CD4-positive, alpha-beta T cell treated with Interleukin-15 for 1 hour (primary cell): ENCODE measurements around the gene SLC34A3.
"Not testable (repeated sequence)": the region's sequence is repeated elsewhere in the genome, so short reads cannot be mapped to it uniquely, and the experiment has no call there.

Experiments used
- DNase-seq: peaks from one replicate; pipeline ENCODE4 v3.0.0-alpha.2; 2020

The SLC34A3 gene

GRCh38 chr9:137243626-137244485, 13.2 kb downstream of the SLC34A3 start:
- DNase-seq: no peak

DNA sequence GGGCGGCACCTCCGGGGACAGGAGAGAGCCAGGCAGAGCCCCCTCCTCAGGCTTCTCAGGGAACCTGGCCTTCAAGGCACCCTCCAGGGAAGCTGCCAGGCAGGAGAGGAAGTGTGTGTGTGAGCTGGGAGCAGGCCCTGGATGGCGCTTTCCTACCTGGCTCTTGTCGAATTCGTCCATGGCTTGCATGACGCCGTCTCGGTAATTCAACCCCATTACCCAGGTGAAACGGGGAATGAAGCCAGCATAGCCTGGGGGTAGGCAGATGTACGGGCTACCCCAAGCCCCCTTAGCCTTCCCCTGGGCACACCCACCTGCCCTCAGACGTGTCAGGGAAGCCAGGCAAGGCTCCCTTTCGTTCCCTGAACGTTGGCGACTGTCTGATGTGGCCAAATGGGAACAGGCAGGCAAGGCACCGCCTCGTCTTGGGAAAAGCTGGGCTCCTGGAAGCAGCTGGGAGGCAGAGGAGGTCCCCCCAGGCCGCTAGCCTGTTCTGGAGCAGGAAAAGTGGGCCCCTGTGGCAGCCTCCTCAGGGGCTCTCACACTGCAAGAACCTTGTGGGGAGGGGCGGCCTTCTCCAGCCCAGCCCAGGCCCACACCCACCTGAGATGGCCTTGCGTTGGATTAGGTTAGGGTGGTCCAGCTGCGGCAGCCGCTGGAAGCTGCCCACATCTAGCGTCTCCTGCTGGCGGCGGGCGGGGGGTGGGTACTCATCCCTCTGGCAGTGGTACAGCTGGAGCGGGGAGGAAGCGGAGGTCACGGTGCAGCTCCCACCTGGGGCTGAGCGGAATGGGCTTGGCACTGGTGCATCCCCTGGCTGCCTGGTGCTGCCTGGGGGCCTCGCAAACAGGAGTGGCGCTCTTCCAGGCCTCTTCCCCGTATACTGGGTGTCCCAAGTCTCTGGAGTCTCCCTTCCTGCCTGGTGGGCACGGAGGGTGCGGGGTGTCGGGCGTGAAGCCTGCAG, 14.1 kb downstream of the SLC34A3 start:
- DNase-seq: no peak

DNA sequence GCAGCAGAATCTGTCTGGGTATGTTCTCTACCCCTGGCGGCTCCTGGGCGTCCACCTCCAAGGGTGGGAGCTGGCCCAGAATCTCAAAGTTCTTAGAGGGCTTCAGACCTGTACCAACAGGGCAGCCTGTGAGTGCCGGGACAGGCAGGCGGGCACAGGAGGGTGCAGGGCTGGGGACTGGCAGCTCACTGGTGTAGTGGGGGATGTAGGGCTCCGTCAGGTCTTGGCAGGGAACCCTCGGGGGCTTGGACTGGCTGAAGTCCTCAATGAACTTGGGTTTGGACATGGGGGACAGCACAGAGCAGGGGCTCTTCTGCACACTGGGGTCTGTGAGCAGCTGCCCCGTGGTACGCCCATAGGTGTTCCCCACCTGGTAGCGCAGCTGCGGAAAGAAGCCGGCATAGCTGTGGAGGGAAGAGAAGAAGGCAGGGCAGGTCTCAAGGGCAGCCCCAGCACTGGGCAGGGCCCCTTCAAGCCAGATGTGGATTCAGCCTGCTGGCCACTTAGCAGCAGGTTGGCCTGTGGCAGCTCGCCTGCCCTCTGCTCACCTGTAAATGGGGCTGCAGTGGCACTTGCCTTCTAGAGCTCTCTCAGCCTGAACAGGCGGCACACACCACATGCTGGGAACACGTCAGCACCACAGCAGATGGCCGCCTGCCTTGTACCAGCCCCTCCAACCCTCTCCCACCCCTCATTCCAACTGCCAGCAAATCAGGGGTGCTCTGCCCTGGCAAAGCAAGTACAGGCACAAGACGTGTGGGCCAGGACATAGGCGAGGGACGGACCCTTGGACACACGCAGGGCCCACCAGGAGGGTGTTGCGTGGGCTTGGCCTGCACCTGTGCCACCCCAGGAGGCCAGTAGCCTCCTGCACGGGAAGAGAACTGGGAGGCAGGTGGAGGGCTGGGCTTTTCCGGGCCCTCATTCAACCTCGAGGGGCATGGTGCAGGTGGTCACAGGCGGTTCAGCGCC, 15.0 kb downstream of the SLC34A3 start:
- no peak for DNase-seq

DNA sequence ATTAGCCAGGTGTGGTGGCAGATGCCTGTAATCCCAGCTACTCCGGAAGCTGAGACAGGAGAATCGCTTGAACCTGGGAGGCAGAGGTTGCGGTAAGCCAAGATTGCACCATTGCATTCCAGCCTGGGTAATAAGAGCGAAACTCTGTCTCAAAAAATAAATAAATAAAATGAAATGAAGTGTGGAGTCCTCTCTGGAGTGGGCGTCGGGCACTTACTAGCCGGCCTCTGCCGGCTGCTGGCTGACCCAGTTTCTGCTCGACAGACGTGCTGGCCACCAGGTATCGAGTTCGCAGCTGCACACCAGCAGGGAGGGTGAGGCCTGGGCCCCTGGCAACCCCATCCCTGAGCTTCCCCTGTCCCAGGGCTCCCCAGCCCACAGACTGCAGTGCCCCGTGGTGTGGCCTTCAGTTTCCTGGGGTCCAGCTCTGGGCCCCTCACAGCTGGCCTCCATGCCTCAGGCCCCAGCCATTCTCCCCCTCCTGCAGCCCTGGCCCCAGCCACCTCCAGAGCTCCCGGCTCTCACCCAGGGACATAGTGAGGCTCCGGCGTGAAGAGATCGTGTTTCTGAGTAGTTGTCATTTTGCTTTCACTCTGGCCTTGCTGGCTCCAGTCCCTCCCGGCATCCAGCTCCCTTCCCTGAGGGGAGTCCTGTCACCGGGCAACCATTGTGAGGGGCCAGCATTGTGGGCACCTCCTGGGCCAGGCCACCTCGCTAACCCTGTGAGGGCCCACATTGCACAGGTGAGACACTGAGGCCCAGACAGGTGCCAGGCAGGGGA, 16.6 kb downstream of the SLC34A3 start:
- no peak for DNase-seq

GRCh38 chr9:137247916-137248175, 17.1 kb downstream of the SLC34A3 start:
- DNase-seq: no peak

DNA sequence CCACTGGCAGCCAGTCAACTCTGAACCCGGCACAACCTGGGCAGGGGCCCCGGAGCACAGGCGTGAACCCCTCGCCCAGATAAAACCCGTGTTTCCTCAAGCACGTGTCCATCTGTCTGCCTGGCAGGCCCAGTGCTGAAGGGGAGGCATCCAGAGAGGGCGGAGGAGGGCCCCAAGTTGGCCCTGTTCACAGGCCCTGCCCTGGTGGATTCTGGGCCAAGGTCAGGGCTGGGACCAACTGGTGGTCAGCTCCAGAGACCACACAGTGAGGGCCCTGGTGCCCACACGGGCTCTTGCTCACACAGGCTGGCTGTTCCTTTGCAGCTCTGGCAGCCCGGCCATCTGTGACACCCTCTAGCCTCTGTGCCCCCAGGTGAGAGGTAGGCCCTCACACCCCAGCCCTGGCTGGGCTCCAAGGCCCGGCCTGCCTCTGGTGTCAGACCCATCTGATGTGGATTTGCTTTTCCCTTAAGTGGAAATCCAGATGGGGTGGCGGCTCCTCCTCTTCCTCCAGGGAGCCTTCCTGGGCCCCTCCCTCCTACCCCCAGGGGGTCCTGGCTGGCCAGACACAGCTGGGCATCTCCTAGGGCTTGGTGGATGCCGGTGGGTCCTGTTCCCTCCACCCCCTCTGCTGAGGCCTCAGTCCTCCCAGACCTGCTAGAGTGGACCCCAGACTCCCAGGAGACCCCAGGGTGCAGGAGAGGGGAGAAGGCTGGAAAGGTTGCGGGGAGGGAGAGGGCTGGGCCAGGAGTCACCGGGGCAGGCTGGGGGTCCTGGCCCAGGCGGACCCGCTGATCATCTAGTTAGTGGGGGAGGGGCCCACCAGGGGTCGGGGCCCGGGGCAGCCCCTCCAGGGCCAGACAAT, 19.9 kb downstream of the SLC34A3 start:
- DNase-seq: no peak

DNA sequence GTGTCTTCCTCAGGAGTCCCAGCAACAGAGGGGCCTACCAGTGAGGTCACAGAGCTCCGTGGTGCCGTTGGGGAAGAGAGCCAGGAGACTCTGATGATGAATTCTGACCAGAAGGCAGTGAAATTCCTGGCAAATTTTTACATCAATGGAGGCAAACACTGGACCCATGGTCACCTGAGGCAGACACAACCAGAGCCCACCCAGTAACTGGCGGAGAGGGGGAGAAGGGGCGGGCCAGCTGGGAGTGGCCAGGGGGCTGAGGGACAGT, 20.4 kb downstream of the SLC34A3 start, which contains the start of gene STPG3:
TSS of gene STPG3 (plus strand) at position 93 of the 268 bp plus-strand sequence. CDS start at position 94, 1 bp downstream.
- no peak for DNase-seq

DNA sequence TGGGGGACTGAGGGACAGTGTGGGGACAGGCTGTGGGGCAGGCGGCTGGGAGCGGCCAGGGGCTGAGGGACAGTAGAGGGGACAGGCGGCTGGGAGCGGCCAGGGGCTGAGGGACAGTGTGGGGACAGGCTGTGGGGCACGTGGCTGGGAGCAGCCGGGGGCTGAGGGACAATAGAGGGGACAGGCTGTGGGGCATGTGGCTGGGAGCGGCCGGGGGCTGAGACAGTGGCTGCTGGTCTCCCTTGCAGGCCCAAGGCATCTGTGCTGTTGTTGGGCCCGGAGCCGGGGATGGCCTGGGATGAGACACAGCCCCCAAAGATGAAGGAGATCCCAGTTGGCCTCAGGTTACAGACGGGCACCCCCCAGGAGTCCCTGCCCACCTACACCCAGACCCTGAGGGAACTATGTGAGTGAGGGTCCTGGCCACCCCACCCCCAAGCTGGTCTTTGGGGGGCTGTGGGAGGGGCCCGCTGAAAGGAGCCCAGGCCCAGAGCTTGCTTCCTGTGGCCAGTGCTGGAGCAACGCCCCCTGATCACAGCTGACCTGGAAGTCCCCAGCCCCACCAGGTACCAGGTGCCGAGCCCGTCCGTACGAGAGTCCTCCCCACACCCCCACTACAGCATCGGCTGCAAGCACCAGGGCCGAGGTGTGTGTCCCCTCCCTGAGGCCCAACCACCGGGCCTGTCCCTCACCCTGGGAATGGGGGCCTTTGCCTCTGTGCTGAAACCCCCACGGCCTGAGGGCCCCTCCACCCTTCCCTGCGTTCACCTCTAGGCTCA, 21.0 kb downstream of the SLC34A3 start:
- no peak for DNase-seq

GRCh38 chr9:137252555-137253506, 22.1 kb downstream of the SLC34A3 start:
- no peak for DNase-seq

DNA sequence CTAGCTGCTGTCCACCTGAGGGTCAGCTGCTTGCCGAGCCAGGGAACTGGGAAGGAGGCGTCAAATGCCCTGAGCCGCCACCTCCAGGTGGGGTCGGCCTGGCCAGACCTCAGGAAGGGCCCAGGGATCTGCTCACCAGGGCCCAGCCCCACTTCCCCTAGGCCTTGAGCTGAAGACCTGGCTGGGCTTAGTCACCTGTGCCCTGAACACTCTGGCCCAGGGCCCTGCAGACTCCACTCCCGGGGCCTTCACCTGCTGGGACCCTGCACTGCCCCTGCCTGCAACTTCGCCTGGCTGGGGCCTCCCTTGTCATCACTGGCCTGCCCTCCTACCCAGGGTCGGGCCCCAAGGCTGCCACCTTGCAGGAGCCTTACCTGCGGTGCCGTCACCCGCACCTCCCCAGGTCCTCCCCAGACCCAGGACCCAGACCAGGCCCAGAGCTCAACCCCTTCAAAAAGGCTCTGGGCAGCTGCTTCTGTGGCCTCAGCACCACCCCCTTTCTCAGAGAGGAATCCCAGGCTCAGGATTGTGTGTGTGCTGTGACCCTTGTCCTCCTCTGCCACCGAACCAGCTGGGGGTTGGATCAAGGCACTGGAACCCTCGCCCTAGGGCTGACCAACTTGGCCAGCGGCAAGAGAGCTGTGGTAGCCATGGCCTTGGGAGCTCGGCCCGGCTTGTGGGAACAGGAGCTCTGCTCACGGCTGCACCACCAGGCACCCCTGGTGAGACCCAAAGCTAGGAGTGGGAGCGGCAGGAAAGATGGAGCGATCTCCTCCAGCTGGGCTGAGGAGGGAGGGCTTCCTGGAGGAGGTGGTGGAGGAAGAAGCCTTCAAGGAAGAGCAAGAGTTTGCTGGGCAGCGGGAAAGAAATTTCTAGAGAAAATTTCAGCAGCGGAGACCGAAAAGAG, 23.3 kb downstream of the SLC34A3 start:
- DNase-seq: no peak

GRCh38 chr9:137254624-137255447, 24.1 kb downstream of the SLC34A3 start, which contains the start of gene NELFB:
NELFB (plus strand) TSS chr9:137255327.
- peak; percentile 92 for DNase-seq

GRCh38 chr9:137255448-137256114, 24.9 kb downstream of the SLC34A3 start:
- DNase-seq: no peak

- no peak for DNase-seq
Observed at GRCh38 chr9:137256362-137256761, 25.7 kb downstream of the SLC34A3 start.

GRCh38 chr9:137256856-137257255, 26.2 kb downstream of the SLC34A3 start:
- no peak for DNase-seq

GRCh38 chr9:137262173-137262908, 31.6 kb downstream of the SLC34A3 start:
- DNase-seq: not testable (repeated sequence)

- DNase-seq: no peak
Observed at GRCh38 chr9:137262909-137263285, 32.2 kb downstream of the SLC34A3 start.
